Sigmoid colon (tissue), 7 donors: ENCODE results near the gene CENPM. TPM values are rescaled to one million over a fixed set of nuclear protein-coding genes. Genes with fewer than 3 reads are reported as not detected.

ENCODE experiments used
- DNase-seq: peaks from one replicate; pipeline ENCODE4 v3.0.0-alpha.2; 2019
- H3K27ac ChIP-seq, 4 donors: fragments of 200-600 bp; sonication (generic); one replicate each; pipeline ENCODE4 v1.5.1; 2016 to 2019; ENCODE audit warnings: mild to moderate bottlenecking in 1 of 4
- H3K27me3 ChIP-seq, 3 donors: fragments of 200-600 bp; sonication (generic); one replicate each; pipeline ENCODE4 v1.5.1; 2019; ENCODE audit warnings: mild to moderate bottlenecking in 1 of 3
- H3K36me3 ChIP-seq, 4 donors: fragments of 200-600 bp; sonication (generic); one replicate each; pipeline ENCODE4 v1.5.1; 2016 to 2019
- H3K4me1 ChIP-seq, 4 donors: fragments of 200-600 bp; sonication (generic); one replicate each; pipeline ENCODE4 v1.5.1; 2017 to 2019
- H3K4me3 ChIP-seq, 4 donors: fragments of 200-600 bp; sonication (generic); one replicate each; pipeline ENCODE4 v1.5.1; 2017 to 2019; ENCODE audit warnings: mild to moderate bottlenecking in 2 of 4, moderate library complexity in 1 of 4
- H3K9me3 ChIP-seq, 4 donors: fragments of 200-600 bp in 3 of 4; sonication (generic) in 3 of 4; one replicate each; pipeline versions ENCODE4 v1.5.1 to v1.6.1; 2013 to 2019
- CTCF ChIP-seq, 4 experiments: fragments of 450-650 bp in 3 of 4; fragments of 200-600 bp in 1 of 4; IDR thresholded peaks; one replicate each; pipeline ENCODE4 v1.5.1; 2016 to 2019; ENCODE audit warnings: antibody characterized with exemption in 4 of 4, mild to moderate bottlenecking in 3 of 4, moderate library complexity in 2 of 4
- EP300 ChIP-seq, 4 donors: sonication (generic); formaldehyde crosslinking; IDR thresholded peaks; one replicate each; pipeline ENCODE4 v1.6.1; 2017; ENCODE audit warnings: antibody characterized with exemption in 4 of 4
- POLR2A ChIP-seq, 2 donors: fragments of 450-650 bp; IDR thresholded peaks; one replicate each; pipeline ENCODE4 v1.6.1; 2016; ENCODE audit warnings: antibody characterized with exemption in 2 of 2, mild to moderate bottlenecking in 2 of 2, moderate library complexity in 2 of 2
- POLR2AphosphoS5 ChIP-seq, 4 donors: sonication (generic); formaldehyde crosslinking; IDR thresholded peaks; one replicate each; pipeline ENCODE4 v1.6.1; 2017; ENCODE audit warnings: antibody characterized with exemption in 4 of 4
- WGBS, 2 donors: extraction: QIAGEN DNeasy Blood & Tissue Kit; methylation state at CpG; one replicate each; pipeline ENCODE4 v1.1.7; 2013; 5-methylcytosine and 5-hydroxymethylcytosine counted together
- intact Hi-C: fragments of 100-400 bp; cut with DNase I; formaldehyde crosslinking; loops from one replicate; pipeline ENCODE4 v1.15.1; 2023
- polyA plus RNA-seq, 3 donors: library from polyadenylated mRNA; stranded (reverse); fragments of 200-250 nt; gene quantifications; one replicate each; pipeline ENCODE4 v1.2.3, GENCODE V29; 2013
- total RNA-seq, 4 donors: library from RNA; depleted of rRNA; stranded (reverse); fragments of >200 nt; gene quantifications; one replicate each; pipeline ENCODE4 v1.1.0, GENCODE V29; 2016
- donor health status: healthy with polysubstance abuse.
- donor health status: Bipolar disorder and iron deficiency.
- donor health status: healthy.

The CENPM gene
- total and polyA plus RNA-seq, 7 donors, result 1.1 to 48.5 (median 14.7) TPM; not detected in 1

GRCh38 chr22:41968601-41969000 lies 21.6 kb upstream of the CENPM start:
- Histone ChIP-seq H3K27ac (no peak overlapping the region), H3K36me3 (no peaks in the 10 kb centered on the region), H3K4me1 (no peaks in the 10 kb centered on the region), H3K9me3 (no peaks in the 10 kb centered on the region), H3K4me3 (no peak overlapping the region), H3K27me3 (peaks cover 0 to 38% (median 29%) of the 10 kb centered on the region in 3 donors)
- TF ChIP-seq EP300 (IDR thresholded peaks at IDR 0.05) (no peak), CTCF (IDR thresholded peaks at IDR 0.05) (no peak), POLR2AphosphoS5 (IDR thresholded peaks at IDR 0.05) (no peak), POLR2A (IDR thresholded peaks at IDR 0.05) (no peak)
- intact Hi-C loops, result no loop called here
- 30 to 64% methylated on average over 9 of the region's 9 CpGs for WGBS, 2 donors
- DNase-seq, result no peak

GRCh38 chr22:41966607-41967240 lies 19.8 kb upstream of the CENPM start:
- DNase-seq, result no peak
- Histone ChIP-seq H3K4me3 (no peak overlapping the region), H3K27me3 (peaks cover 0 to 19% (median 13%) of the 10 kb centered on the region in 3 donors), H3K27ac (no peak overlapping the region), H3K9me3 (no peaks in the 10 kb centered on the region), H3K4me1 (no peaks in the 10 kb centered on the region), H3K36me3 (no peaks in the 10 kb centered on the region)
- TF ChIP-seq POLR2AphosphoS5 (IDR thresholded peaks at IDR 0.05) (no peak), CTCF (IDR thresholded peaks at IDR 0.05) (peak in 1 of 4 experiments; percentile 20)
- intact Hi-C loops, result no loop called here
- WGBS, 2 donors, result 42 to 44% methylated on average over 8 of the region's 8 CpGs

GRCh38 chr22:41966225-41966606 lies 19.3 kb upstream of the CENPM start:
- no peak overlapping the region for H3K27ac ChIP-seq
- H3K36me3 ChIP-seq, result no peaks in the 10 kb centered on the region
- H3K27me3 ChIP-seq, result peaks cover 0 to 14% (median 8%) of the 10 kb centered on the region in 3 donors
- H3K9me3 ChIP-seq, result no peaks in the 10 kb centered on the region
- H3K4me1 ChIP-seq, result no peaks in the 10 kb centered on the region
- no peak for DNase-seq
- 95 to 99% methylated on average over 2 of the region's 2 CpGs for WGBS, 2 donors
- intact Hi-C loops, result no loop called here
- no peak overlapping the region for H3K4me3 ChIP-seq
- TF ChIP-seq CTCF (IDR thresholded peaks at IDR 0.05), result no peak
- no peak for TF ChIP-seq POLR2AphosphoS5 (IDR thresholded peaks at IDR 0.05)
- no peak for TF ChIP-seq POLR2A (IDR thresholded peaks at IDR 0.05)
- no peak for TF ChIP-seq EP300 (IDR thresholded peaks at IDR 0.05)

- peaks cover 0 to 6% (median 0%) of the 10 kb centered on the region in 4 donors for H3K4me1 ChIP-seq
- DNase-seq, result no peak
- intact Hi-C loops, result no loop called here
- H3K27me3 ChIP-seq, result peaks cover 0 to 4% (median 4%) of the 10 kb centered on the region in 3 donors
- no peaks in the 10 kb centered on the region for H3K9me3 ChIP-seq
- no peak overlapping the region for H3K4me3 ChIP-seq
- TF ChIP-seq CTCF (IDR thresholded peaks at IDR 0.05) (no peak), POLR2AphosphoS5 (IDR thresholded peaks at IDR 0.05) (no peak), EP300 (IDR thresholded peaks at IDR 0.05) (no peak), POLR2A (IDR thresholded peaks at IDR 0.05) (no peak)
- WGBS, 2 donors, result 87 to 89% methylated on average over 5 of the region's 5 CpGs
- H3K36me3 ChIP-seq, result no peaks in the 10 kb centered on the region
- H3K27ac ChIP-seq, result no peak overlapping the region
These were observed 17.1 kb upstream of the CENPM start for GRCh38 chr22:41964112-41964491.
